Neural cell (in vitro differentiated cells): ENCODE results near the gene GPR15LG. TPM values are rescaled to one million over a fixed set of nuclear protein-coding genes. Genes with fewer than 3 reads are reported as not detected.

Experiments
- H2AFZ ChIP-seq: fragments of 200-600, 300-800 bp; sonication (generic), shearing (Covaris generic); 2 replicates; pipeline ENCODE4 v1.6.0; 2014; ENCODE audit warnings: low read depth, mild to moderate bottlenecking, antibody characterized with exemption, low read length, moderate library complexity
- H3F3A ChIP-seq: fragments of 200-600 bp; shearing (Covaris generic); 2 replicates; pipeline ENCODE4 v1.6.1; 2016; ENCODE audit warnings: mild to moderate bottlenecking, moderate library complexity, mixed read lengths, antibody characterized with exemption, low read length; ENCODE audit not compliant: insufficient read depth, poor library complexity, severe bottlenecking
- H3K27ac ChIP-seq: fragments of 200-600, 300-800 bp; sonication (generic), shearing (Covaris generic); 2 replicates; pipeline ENCODE4 v1.5.1; 2014; ENCODE audit warnings: mild to moderate bottlenecking, low read length, moderate library complexity
- H3K27me3 ChIP-seq: fragments of 300-800, 200-600 bp; sonication (generic), shearing (Covaris generic); 2 replicates; pipeline ENCODE4 v1.6.0; 2014; ENCODE audit warnings: mild to moderate bottlenecking, low read depth, low read length, moderate library complexity; ENCODE audit not compliant: insufficient read depth
- H3K36me3 ChIP-seq: fragments of 300-800, 200-600 bp; sonication (generic), shearing (Covaris generic); 2 replicates; pipeline ENCODE4 v1.5.1; 2014; ENCODE audit warnings: mild to moderate bottlenecking, antibody characterized with exemption, low read length, moderate library complexity; ENCODE audit not compliant: insufficient read depth
- H3K4me2 ChIP-seq: fragments of 300-800, 200-600 bp; sonication (generic), shearing (Covaris generic); 2 replicates; pipeline ENCODE4 v1.6.0; 2014; ENCODE audit warnings: mild to moderate bottlenecking, low read length
- H3K4me3 ChIP-seq: fragments of 300-800, 200-600 bp; sonication (generic), shearing (Covaris generic); 2 replicates; pipeline ENCODE4 v1.5.1; 2014; ENCODE audit warnings: mild to moderate bottlenecking, low read length, moderate library complexity
- H3K79me2 ChIP-seq: fragments of 200-600 bp; shearing (Covaris generic); replicated peaks from 2 replicates; pipeline ENCODE4 v1.6.0; 2014; ENCODE audit warnings: mild to moderate bottlenecking, low read length, moderate library complexity; ENCODE audit not compliant: insufficient read depth
- H3K9ac ChIP-seq: fragments of 300-800, 200-600 bp; sonication (generic), shearing (Covaris generic); 2 replicates; pipeline ENCODE4 v1.6.1; 2016; ENCODE audit warnings: mild to moderate bottlenecking, low read length, mixed read lengths
- H3K9me2 ChIP-seq: fragments of 200-600 bp; shearing (Covaris generic); 2 replicates; pipeline ENCODE4 v1.6.1; 2016; ENCODE audit warnings: mild to moderate bottlenecking, low read length, mixed read lengths; ENCODE audit not compliant: insufficient read depth
- H3K9me3 ChIP-seq: fragments of 200-600, 300-800 bp; sonication (generic), shearing (Covaris generic); 2 replicates; pipeline ENCODE4 v1.6.1; 2016; ENCODE audit warnings: mild to moderate bottlenecking, mixed run types, low read length, moderate library complexity, mixed read lengths
- H4K20me1 ChIP-seq: fragments of 200-600 bp; shearing (Covaris generic); 2 replicates; pipeline ENCODE4 v1.6.1; 2016; ENCODE audit warnings: mild to moderate bottlenecking, mixed run types; ENCODE audit not compliant: insufficient read depth
- CTCF ChIP-seq: fragments of 450-650 bp; IDR thresholded peaks from 2 replicates; pipeline ENCODE4 v1.5.1; 2014; ENCODE audit warnings: antibody characterized with exemption, mild to moderate bottlenecking, moderate library complexity; ENCODE audit not compliant: poor library complexity, severe bottlenecking
- EP300 ChIP-seq: fragments of 450-650 bp; conservative IDR thresholded peaks from 2 replicates; pipeline ENCODE4 v1.6.1; 2014; ENCODE audit warnings: antibody characterized with exemption, mild to moderate bottlenecking, moderate library complexity; ENCODE audit not compliant: poor library complexity, severe bottlenecking
- EZH2 ChIP-seq: fragments of 200-600, 300-800 bp; shearing (Covaris generic), sonication (generic); IDR thresholded peaks from 2 replicates; pipeline ENCODE4 v1.6.1; 2014; ENCODE audit warnings: antibody characterized with exemption, low read length, borderline replicate concordance, mild to moderate bottlenecking; ENCODE audit not compliant: insufficient read depth, poor library complexity, severe bottlenecking
- MXI1 ChIP-seq: fragments of 450-650 bp; conservative IDR thresholded peaks from 2 replicates; pipeline ENCODE4 v1.6.1; 2014; ENCODE audit warnings: antibody characterized with exemption, mild to moderate bottlenecking; ENCODE audit not compliant: poor library complexity, severe bottlenecking
- POLR2AphosphoS5 ChIP-seq: IDR thresholded peaks from 2 replicates; pipeline ENCODE4 v1.6.1; 2012
- RAD21 ChIP-seq: fragments of 450-650 bp; conservative IDR thresholded peaks from 2 replicates; pipeline ENCODE4 v1.6.1; 2014; ENCODE audit warnings: antibody characterized with exemption, mild to moderate bottlenecking, moderate library complexity
- REST ChIP-seq: IDR thresholded peaks from 2 replicates; pipeline ENCODE4 v1.6.1; 2012; ENCODE audit warnings: borderline replicate concordance
- SMC3 ChIP-seq: fragments of 450-650 bp; conservative IDR thresholded peaks from 2 replicates; pipeline ENCODE4 v1.6.1; 2014; ENCODE audit warnings: antibody characterized with exemption, mild to moderate bottlenecking, moderate library complexity; ENCODE audit not compliant: poor library complexity
- TAF1 ChIP-seq: IDR thresholded peaks from 2 replicates; pipeline ENCODE4 v1.6.1; 2012; ENCODE audit warnings: low read depth
- polyA plus RNA-seq: library from polyadenylated mRNA; depleted of rRNA; stranded (reverse); fragments of >200 nt; gene quantifications from 2 replicates; pipeline ENCODE4 v1.2.3, GENCODE V29; 2014

Gene GPR15LG
- polyA plus RNA-seq, 1 donor from 2014 or later, result not detected

GRCh38 chr10:84195044-84195830 is 21.6 kb downstream of the GPR15LG start:
- TF ChIP-seq EZH2 (no peak), MXI1 (no peak), POLR2AphosphoS5 (no peak), EP300 (no peak), SMC3 (no peak), RAD21 (no peak), CTCF (no peak), REST (no peak), TAF1 (no peak)
- Histone ChIP-seq H3F3A (no peaks in the 10 kb centered on the region), H3K4me3 (peak overlapping the region; percentile 69), H2AFZ (no peak overlapping the region), H3K9me2 (no peaks in the 10 kb centered on the region), H3K27ac (no peak overlapping the region), H3K9me3 (no peaks in the 10 kb centered on the region), H3K9ac (peak overlapping the region; percentile 55), H4K20me1 (no peaks in the 10 kb centered on the region), H3K4me2 (no peak overlapping the region), H3K27me3 (peaks cover 30% of the 10 kb centered on the region), H3K79me2 (no peaks in the 10 kb centered on the region), H3K36me3 (no peaks in the 10 kb centered on the region)

- Histone ChIP-seq H3K9me2 (no peaks in the 10 kb centered on the region), H3K27ac (no peak overlapping the region), H3F3A (no peaks in the 10 kb centered on the region), H3K36me3 (no peaks in the 10 kb centered on the region), H3K27me3 (peaks cover 30% of the 10 kb centered on the region), H3K9me3 (no peaks in the 10 kb centered on the region), H4K20me1 (no peaks in the 10 kb centered on the region), H3K4me3 (no peak overlapping the region), H2AFZ (no peak overlapping the region), H3K79me2 (no peaks in the 10 kb centered on the region), H3K4me2 (no peak overlapping the region), H3K9ac (no peak overlapping the region)
- TF ChIP-seq POLR2AphosphoS5 (no peak), EP300 (no peak), CTCF (no peak), EZH2 (no peak), TAF1 (no peak)
Observed at GRCh38 chr10:84196083-84196482, 22.5 kb downstream of the GPR15LG start.
